ENCODE data around the gene SPATA6L. TPM values are rescaled to one million over a fixed set of nuclear protein-coding genes. Genes with fewer than 3 reads are reported as not detected.

SPATA6L gene
- total and polyA plus RNA-seq, 10 of the 15 experiments (the other 5 are each of a cell fraction or from before 2014, with no cell fraction given) = 0.37 to 1.6 (median 0.91) TPM

GRCh38 chr9:4686112-4686511, 19.8 kb upstream of the SPATA6L start (continued):
- TF ChIP-seq IRF5 (IDR thresholded peaks at IDR 0.05; ENCODE audit: borderline replicate concordance) = no peak
- TF ChIP-seq JUNB (IDR thresholded peaks at IDR 0.05) = peak; percentile 79
- no peak for TF ChIP-seq NFYB (IDR thresholded peaks at IDR 0.05; ENCODE audit: insufficient read depth, low read depth, low read length)
- no peak for TF ChIP-seq BCL11A (IDR thresholded peaks at IDR 0.05; ENCODE audit: low read depth, low read length)
- TF ChIP-seq IKZF2 (IDR thresholded peaks at IDR 0.05) = peak; percentile 62 to 64
- 0 out of 2 replicates have a peak, but pooled peaks have one; percentile 25 for TF ChIP-seq ATF7 (IDR thresholded peaks at IDR 0.05; ENCODE audit: low read depth)
- peak; percentile 44; the same call in 1 of the 2 replicates for TF ChIP-seq MTA2 (IDR thresholded peaks at IDR 0.05; ENCODE audit: low read depth)
- no peak for TF ChIP-seq E4F1 (IDR thresholded peaks at IDR 0.05; ENCODE audit: borderline replicate concordance, partially characterized antibody)

GRCh38 chr9:4684820-4685219, 18.5 kb upstream of the SPATA6L start:
- no peaks in the 10 kb centered on the region for H3K9me3 ChIP-seq (replicated peaks; ENCODE audit: control insufficient read depth, insufficient read depth, low read length)
- ChIA-PET SMC1A (ENCODE audit: uncharacterized antibody, unreplicated experiment) (interaction anchor here (0.9 to 1.4 kb wide), 5 partner anchors 10 to 41 kb away, joined by 3 to 4 read pairs (median 4); partner anchors contain the start of gene PLPP6), CTCF (interaction anchor here (0.6 to 1.4 kb wide), 4 partner anchors 10 to 210 kb away, joined by 3 to 7 read pairs (median 4); no protein-coding TSS in a partner anchor), RAD21 (ENCODE audit: unreplicated experiment) (interaction anchor here (1.3 kb wide), 1 partner anchor 19 kb away, joined by 6 read pairs; the partner anchor contains the start of gene SPATA6L), POLR2A (no interaction called here)
- H3K4me3 ChIP-seq = no peak overlapping the region
- no peak for FAIRE-seq
- no peaks in the 10 kb centered on the region for H4K20me1 ChIP-seq (ENCODE audit: control insufficient read depth, insufficient read depth)
- no TSS peak for BruUV-seq (replicated peaks)
- intact Hi-C loops (cut with micrococcal nuclease; ENCODE audit: unreplicated experiment) = no loop called here
- no peak overlapping the region for H3K4me2 ChIP-seq (ENCODE audit: control insufficient read depth, insufficient read depth)
- peaks cover 0 to 4% of the 10 kb centered on the region in 2 experiments; a peak in 1 of 4 replicates for H3K36me3 ChIP-seq (ENCODE audit: control insufficient read depth in 2 of 2, insufficient read depth in 2 of 2, low read length in 1 of 2)
- H3K9ac ChIP-seq (ENCODE audit: control insufficient read depth, insufficient read depth, low read length) = no peak overlapping the region
- ATAC-seq = no peak
- peaks cover 1% of the 10 kb centered on the region; the same call in 1 of the 2 replicates for H3K4me1 ChIP-seq (ENCODE audit: control insufficient read depth, insufficient read depth, low read length)
- in situ Hi-C loops (cut with MboI) = no loop called here
- H3K79me2 ChIP-seq (ENCODE audit: control insufficient read depth, insufficient read depth, low read length) = peaks cover 25% of the 10 kb centered on the region
- WGBS (ENCODE audit: insufficient coverage, insufficient replicate concordance, low lambda C conversion rate, missing lambda C conversion rate) = 95% methylated on average over 4 of the region's 4 CpGs
- no peak overlapping the region for H2AFZ ChIP-seq (ENCODE audit: control insufficient read depth, low read depth, low read length)
- DNase-seq (ENCODE audit: low read depth, low spot score) = no peak
- no peaks in the 10 kb centered on the region for H3K27me3 ChIP-seq (replicated peaks in 1 of 2; ENCODE audit: control insufficient read depth in 2 of 2, insufficient read depth in 2 of 2, low read length in 1 of 2)
- H3K27ac ChIP-seq (ENCODE audit: control insufficient read depth, insufficient read depth) = no peak overlapping the region
- TF ChIP-seq RCOR1 (conservative IDR thresholded peaks at IDR 0.05; ENCODE audit: low read depth, low read length) = no peak
- TF ChIP-seq ZNF687 (IDR thresholded peaks at IDR 0.05) = no peak
- TF ChIP-seq BCL11A (IDR thresholded peaks at IDR 0.05; ENCODE audit: low read depth, low read length) = no peak
- TF ChIP-seq BRCA1 (IDR thresholded peaks at IDR 0.05; ENCODE audit: low read depth, low read length) = no peak
- TF ChIP-seq GABPA (IDR thresholded peaks at IDR 0.05; ENCODE audit: low read depth) = no peak

Data from GM12878 (cell line).